AG04450 (cell line): Measurements from ENCODE around the gene PRKRA. TPM values are rescaled to one million over a fixed set of nuclear protein-coding genes. Genes with fewer than 3 reads are reported as not detected.

Experiments used
- CTCF ChIA-PET: fragments of 300-600, 350-600 bp; formaldehyde crosslinking; extraction: SDS; loops from one replicate; lab custom pipeline; 2022; ENCODE audit warnings: antibody characterized with exemption, inconsistent platforms; lab: Charles Lee
- POLR2A ChIA-PET: fragments of 350-600 bp; formaldehyde crosslinking; extraction: SDS; loops from one replicate; lab custom pipeline; 2021; ENCODE audit warnings: antibody characterized with exemption, inconsistent platforms; lab: Yijun Ruan, JAX
- DNase-seq: peaks from one replicate; pipeline ENCODE4 v3.0.0-alpha.2; 2011; ENCODE audit warnings: low read depth, low spot score
- H3K27ac ChIP-seq: one replicate; pipeline ENCODE4 v1.5.1; 2012; ENCODE audit warnings: low read depth, low read length, control low read depth
- H3K27me3 ChIP-seq: one replicate; pipeline ENCODE4 v1.6.0; 2012; ENCODE audit warnings: low read length; ENCODE audit not compliant: control insufficient read depth, insufficient read depth
- H3K4me3 ChIP-seq: 2 replicates; pipeline ENCODE4 v1.5.1; 2011; ENCODE audit warnings: mild to moderate bottlenecking, low read depth, low read length, control low read depth
- H3K9me3 ChIP-seq: 2 replicates; pipeline ENCODE4 v1.5.1; 2012; ENCODE audit warnings: low read length; ENCODE audit not compliant: control insufficient read depth, insufficient read depth
- polyA plus RNA-seq: library from polyadenylated mRNA; depleted of rRNA; stranded (reverse); fragments of >200 nt; gene quantifications from 2 replicates; pipeline ENCODE4 v1.2.3, GENCODE V29; 2011
- TF ChIP-seq, protein P1 (sequence below): IDR thresholded peaks from 2 replicates; pipeline ENCODE4 v1.5.1; 2011; ENCODE audit warnings: low read depth, low read length, control low read depth, inconsistent platforms

Gene PRKRA
- polyA plus RNA-seq, 1 experiment, result 58.6 TPM

DNA sequence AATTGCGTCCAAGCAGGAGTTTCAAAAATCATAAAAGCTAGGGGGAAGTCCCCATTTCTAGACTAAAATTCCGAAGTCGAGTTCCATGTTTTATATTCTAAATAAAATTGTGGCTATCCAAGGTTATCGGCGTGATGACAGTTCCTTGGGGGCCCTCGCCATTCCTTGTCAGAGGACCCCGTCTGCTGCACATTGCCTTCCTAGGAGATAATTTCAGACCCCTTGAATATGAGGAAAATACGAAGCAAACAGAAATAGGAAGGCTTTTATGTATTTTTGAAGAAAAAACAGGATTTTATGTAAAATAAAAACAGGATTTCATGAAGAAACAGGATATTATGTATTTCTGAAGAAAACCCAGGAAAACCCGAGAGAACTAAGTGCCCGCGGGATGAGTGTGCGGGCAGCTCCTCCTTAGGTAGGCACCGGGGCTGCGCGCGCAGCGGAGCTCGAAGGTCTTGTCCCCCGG lies 28.8 kb upstream of the PRKRA start:
- POLR2A ChIA-PET, result interaction anchor here (1.1 to 1.5 kb wide), 2 partner anchors 29 to 34 kb away, joined by 3 to 13 read pairs; partner anchors contain the start of genes PJVK and PRKRA
- no peak for DNase-seq
- Histone ChIP-seq H3K27ac (peak overlapping the region; percentile 76), H3K27me3 (no peaks in the 10 kb centered on the region), H3K4me3 (peak overlapping the region; percentile 43), H3K9me3 (no peaks in the 10 kb centered on the region)
- TF ChIP-seq, protein P1, sequence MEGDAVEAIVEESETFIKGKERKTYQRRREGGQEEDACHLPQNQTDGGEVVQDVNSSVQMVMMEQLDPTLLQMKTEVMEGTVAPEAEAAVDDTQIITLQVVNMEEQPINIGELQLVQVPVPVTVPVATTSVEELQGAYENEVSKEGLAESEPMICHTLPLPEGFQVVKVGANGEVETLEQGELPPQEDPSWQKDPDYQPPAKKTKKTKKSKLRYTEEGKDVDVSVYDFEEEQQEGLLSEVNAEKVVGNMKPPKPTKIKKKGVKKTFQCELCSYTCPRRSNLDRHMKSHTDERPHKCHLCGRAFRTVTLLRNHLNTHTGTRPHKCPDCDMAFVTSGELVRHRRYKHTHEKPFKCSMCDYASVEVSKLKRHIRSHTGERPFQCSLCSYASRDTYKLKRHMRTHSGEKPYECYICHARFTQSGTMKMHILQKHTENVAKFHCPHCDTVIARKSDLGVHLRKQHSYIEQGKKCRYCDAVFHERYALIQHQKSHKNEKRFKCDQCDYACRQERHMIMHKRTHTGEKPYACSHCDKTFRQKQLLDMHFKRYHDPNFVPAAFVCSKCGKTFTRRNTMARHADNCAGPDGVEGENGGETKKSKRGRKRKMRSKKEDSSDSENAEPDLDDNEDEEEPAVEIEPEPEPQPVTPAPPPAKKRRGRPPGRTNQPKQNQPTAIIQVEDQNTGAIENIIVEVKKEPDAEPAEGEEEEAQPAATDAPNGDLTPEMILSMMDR, result no peak
- CTCF ChIA-PET, result interaction anchor here (0.6 to 1.2 kb wide), 6 partner anchors 12 to 367 kb away, joined by 3 to 7 read pairs (median 3); partner anchors contain the start of gene RBM45

DNA sequence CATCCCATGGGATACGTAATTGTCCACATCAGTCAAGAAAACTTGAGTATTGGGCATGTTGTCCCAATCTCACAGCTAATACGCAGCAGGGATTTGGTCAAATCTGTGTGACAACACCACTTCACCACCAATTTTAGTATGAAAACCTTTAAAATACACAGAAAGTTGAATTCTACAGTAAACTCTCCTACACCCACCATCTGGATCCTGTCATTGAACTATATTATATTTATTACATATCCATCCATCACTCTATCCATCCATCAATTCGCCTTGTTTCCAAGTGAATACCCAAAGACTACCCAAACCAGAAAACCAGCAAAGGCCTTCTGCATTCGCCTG lies 28.3 kb upstream of the PRKRA start:
- H3K9me3 ChIP-seq, result no peaks in the 10 kb centered on the region
- H3K27me3 ChIP-seq, result no peaks in the 10 kb centered on the region
- peak overlapping the region; percentile 75 for H3K4me3 ChIP-seq
- no peak for DNase-seq
- ChIA-PET CTCF (interaction anchor here (1.0 to 1.2 kb wide), 4 partner anchors 26 to 367 kb away, joined by 3 to 7 read pairs (median 3); partner anchors contain the start of gene RBM45), POLR2A (no interaction called here)
- TF ChIP-seq, protein P1, result no peak
- H3K27ac ChIP-seq, result peak overlapping the region; percentile 95

DNA sequence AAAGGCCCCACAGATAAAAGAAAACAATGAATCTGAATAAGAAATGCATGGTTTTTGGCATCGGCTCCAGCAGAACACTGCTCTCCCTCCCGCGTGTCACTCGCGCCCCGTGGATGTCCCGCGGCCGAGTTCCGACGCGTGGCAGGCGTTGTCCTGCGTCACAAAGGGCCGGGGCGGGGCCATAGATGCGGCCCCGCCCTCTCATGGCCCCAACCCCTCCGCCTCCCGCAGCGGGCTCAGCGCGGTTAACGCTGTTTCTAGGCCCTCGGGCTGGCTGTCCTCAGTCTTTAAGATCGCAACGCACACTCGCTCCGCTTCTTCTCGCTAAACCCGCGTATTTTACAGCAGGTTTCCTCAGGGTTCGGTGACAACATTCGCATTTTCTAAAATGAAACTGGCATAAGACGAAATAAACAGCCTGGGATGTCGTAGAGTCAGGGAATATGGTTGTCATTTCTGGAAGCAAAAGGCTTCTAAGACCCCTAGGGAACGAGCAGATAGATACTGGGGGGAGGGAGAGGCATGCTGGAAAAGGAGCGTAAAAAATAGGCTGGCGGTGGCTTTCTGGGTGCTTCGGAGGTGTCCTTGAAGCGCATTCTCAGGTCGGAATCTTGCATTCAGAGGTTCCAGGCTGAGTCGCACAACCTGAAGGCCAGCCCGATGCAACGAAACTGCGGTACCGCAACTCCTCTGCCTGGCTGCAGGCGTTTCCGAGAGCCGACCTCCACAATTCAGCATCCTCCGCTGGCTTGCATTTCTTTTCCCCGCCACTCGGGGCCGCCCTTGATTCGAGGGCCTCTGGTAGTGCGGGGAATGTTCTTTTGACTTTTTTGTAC lies 27.7 kb upstream of the PRKRA start, which contains the start of gene FKBP7:
Gene FKBP7 (minus strand): TSS at position 162 of the 836 bp plus-strand sequence. CDS start 101 bp downstream, at position 61.
- ChIA-PET CTCF (interaction anchor here (1.0 to 1.2 kb wide), 3 partner anchors 26 to 366 kb away, joined by 3 to 7 read pairs (median 3); partner anchors contain the start of gene RBM45), POLR2A (no interaction called here)
- DNase-seq, result peak; percentile 46
- no peaks in the 10 kb centered on the region for H3K9me3 ChIP-seq
- H3K27ac ChIP-seq, result peak within 1 kb of the TSS; percentile 95
- no peaks in the 10 kb centered on the region for H3K27me3 ChIP-seq
- H3K4me3 ChIP-seq, result peak within 1 kb of the TSS; percentile 75
- TF ChIP-seq, protein P1, result peak; percentile 63

DNA sequence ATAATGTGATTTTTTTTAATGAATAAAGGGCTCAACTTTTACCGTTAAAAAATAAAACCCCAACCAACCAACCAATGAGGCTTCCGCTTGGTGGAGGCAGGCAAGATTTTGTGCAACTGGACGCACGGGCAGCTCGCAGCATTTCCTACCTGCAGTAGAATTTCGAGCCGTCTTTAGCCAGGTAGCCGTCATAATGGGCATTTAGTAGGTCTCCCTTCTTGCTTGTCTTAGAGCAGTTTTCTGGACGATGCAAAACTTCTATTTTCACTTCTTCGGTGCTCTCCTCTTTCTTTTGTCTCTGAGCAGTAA lies 27.1 kb upstream of the PRKRA start:
- TF ChIP-seq, protein P1, result no peak
- H3K27me3 ChIP-seq, result no peaks in the 10 kb centered on the region
- peak overlapping the region; percentile 95 for H3K27ac ChIP-seq
- no peak for DNase-seq
- no peaks in the 10 kb centered on the region for H3K9me3 ChIP-seq
- CTCF ChIA-PET, result no interaction called here
- H3K4me3 ChIP-seq, result peak overlapping the region; percentile 75
- POLR2A ChIA-PET, result no interaction called here
